GM21423 (cell line): ENCODE results near the gene MED13L.
"Not testable (repeated sequence)": the region's sequence is repeated elsewhere in the genome, so short reads cannot be mapped to it uniquely, and the experiment has no call there.

ENCODE experiments used
- ATAC-seq: cut with Tn5 transposase; IDR thresholded peaks from one replicate; pipeline ENCODE4 v1.9.1; 2021; ENCODE audit warnings: mild to moderate bottlenecking, moderate library complexity; ENCODE audit not compliant: unreplicated experiment

Gene MED13L

GRCh38 chr12:116136340-116136739, 141.2 kb downstream of the MED13L start:
- ATAC-seq, result no peak

DNA sequence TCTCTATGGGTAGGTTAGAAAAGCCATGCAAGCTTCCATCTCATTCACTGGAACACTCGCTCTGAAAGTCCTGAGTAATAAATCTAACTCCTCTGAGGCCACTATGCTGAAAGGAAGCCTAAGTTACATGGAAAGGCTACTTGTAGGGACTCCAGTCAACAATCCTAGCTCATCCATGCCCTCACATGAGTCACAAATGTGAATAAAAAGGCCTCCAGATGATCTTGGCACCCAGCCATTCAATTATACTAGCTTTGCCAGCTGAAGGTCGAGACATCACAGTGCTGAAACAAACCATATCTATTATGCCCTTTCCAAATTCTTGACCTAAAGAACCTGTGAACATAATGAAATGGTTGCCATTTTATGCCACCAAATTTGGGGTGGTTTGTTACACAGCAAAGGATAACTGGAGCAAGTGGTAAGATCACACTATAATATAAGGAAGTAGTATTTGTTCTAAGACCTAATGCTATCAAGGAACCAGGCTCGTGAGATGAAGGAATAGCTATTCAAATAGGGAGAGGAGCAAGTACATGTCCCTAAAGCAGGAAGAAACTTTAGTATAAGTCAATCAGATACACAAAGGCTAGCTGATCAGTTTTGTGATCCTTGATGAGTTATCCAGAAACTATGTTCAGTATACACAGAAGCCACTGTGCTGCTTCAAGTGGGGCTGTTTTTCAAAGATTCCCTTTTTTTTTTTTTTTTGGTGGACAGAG, 142.1 kb downstream of the MED13L start:
- no peak for ATAC-seq

GRCh38 chr12:116133636-116134214, 143.8 kb downstream of the MED13L start:
- ATAC-seq, result no peak

DNA sequence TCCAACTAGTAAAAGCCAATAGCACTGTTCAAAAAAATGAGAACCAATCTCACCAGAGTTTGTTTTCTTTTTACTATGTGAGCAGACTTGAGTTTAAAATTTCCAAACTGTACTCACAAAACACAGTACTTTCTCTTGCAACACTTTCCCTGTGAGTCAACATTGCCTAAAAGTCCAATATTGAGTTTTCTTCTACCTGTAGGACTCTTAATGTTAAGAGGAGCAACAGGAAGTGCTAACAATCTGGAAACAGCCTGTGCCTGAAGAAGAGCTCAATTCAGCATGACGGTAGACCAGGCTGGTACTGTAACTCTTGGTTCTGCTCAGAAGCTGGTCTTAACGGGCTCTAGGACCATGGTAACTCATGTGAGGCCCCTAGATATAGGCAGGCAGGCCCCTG, 144.3 kb downstream of the MED13L start:
- no peak for ATAC-seq

DNA sequence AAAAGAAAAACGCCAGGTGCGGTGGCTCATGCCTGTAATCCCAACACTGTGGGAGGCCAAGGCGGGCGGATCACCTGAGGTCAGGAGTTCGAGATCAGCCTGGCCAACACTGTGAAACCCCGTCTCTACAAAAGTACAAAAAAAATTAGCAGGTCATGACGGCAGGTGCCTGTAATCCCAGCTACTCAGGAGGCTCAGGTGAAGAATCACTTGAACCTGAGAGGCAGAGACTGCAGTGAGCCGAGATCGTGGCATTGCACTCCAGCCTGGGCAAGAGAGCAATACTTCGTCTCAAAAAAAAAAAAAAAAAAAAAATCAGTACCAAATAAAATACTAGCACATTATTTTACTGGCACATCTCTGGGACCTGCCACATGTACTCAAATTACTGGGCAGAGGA, 145.5 kb downstream of the MED13L start:
- not testable (repeated sequence) for ATAC-seq

GRCh38 chr12:116131176-116131575, 146.3 kb downstream of the MED13L start:
- ATAC-seq, result no peak

DNA sequence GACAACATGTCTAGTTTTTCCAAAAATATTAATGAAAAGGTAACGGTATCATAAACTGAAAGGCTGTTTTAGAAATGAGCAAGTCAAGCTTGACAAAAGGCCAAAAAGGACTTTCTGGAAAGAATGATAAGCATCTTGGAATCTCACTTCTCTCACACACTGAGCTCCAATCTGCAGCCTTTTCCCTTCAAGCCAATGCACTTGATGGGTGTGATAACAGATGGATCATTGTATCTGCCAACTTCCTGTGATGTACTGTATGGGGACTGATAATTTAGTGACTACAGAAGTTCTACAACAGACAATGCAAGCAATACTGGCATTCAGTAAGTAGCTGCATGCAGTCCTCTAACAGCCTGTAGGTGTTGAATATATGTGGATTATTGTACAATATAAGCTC, 147.1 kb downstream of the MED13L start:
- ATAC-seq, result no peak

DNA sequence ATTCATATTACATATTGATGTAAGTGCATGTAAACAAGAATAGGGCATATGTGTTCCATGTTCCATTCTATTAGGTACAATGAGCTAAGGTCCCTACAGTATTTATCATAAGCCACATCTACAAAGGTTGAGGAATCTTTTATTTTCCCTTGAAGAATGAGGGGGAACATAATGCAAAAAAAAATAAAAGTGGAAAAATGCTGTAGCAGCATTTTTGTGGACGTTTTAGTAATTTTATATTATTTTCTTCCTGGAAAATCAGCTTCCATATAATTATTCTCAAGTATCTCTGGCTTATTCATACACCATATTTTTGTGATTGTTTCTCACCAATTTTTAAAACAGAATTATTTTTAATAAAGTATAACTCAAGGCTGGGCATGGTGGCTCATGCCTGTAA, 148.7 kb downstream of the MED13L start:
- no peak for ATAC-seq

DNA sequence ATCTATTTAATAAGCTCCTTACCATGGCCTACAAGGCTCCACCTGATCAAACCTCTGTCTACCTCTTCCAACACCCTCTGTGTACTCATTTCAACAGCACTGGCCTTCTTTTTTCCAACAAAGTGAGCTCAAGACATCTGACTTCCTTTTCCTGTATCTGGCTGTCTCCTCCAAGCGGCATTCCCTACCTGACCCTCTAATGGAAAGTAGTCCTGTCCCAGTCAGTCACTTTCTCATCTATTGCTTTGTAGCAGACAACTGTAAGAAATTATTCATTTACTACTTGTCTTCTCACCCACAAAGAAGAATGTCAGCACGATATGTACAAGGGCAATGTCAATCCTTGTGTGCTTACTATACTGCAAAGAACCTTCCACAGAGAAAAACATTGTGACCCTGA, 149.6 kb downstream of the MED13L start:
- ATAC-seq, result no peak

- no peak for ATAC-seq
Observed at GRCh38 chr12:116126610-116127009, 150.9 kb downstream of the MED13L start.

DNA sequence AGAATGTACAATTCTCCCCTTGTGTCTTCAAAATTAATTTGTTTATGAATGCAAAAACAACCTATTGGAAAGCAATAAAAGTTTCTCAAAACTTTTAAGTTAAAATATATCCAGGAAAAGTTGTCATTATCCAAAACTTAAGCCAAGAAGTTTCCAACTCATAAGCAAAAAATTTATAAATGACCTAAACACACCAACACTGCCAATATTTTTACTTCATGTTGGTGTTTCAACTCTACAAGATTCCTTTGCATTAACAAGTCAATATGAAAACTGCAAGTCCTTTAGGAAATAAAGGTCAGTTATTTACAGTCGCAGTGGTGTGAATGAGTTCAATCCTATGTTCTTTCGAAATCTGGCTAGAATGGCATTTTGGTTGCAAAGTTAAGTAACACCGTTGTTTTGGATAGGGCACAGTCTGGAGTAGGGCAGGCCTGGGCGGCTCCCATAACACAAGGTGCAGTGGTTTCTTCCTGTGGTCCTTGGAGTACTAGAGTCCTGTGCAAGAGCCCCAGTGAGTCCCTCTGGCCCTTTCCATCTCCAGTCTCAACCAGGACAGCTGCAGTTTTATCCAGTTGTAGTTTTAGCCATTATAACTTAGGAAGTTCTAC, 151.4 kb downstream of the MED13L start:
- ATAC-seq, result no peak

DNA sequence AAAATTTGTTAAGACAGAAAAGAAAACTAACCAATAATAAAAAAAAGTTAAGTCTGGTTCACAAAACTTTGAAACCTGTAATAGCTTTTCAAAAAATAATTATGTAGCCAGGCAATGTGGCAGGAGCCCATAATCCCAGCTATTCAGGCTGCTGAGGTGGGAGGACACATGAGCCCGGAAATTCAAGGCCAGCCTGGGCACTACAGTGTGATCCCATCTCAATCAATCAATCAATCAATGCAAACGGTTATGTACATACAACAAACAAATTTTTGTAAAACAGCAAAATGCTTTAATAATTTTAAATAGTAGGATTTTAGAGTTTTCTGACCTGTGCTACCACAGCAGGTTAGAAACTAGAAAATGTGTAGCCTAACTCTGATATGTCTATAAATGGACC, 152.4 kb downstream of the MED13L start:
- ATAC-seq, result no peak

GRCh38 chr12:116123451-116124258, 153.8 kb downstream of the MED13L start:
- peak; percentile 49 for ATAC-seq

DNA sequence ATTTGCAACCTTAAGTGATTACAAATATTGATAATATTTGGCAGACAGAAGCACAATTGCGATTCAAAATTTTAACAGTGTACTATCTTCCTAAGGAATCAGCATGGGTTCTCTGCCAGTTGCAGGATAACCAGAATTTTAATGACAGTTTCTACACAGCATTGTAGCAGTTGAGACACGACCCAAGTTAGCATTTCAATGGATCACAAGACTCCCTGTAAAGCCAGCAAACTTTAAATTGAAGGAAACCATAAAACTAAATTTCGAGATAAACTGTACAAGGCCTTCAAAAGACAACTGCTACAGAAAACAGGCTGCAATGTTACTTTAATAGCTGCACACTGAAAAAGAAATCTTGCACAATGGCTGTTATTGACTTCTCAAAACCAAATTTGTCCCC, 154.9 kb downstream of the MED13L start:
- ATAC-seq, result no peak

DNA sequence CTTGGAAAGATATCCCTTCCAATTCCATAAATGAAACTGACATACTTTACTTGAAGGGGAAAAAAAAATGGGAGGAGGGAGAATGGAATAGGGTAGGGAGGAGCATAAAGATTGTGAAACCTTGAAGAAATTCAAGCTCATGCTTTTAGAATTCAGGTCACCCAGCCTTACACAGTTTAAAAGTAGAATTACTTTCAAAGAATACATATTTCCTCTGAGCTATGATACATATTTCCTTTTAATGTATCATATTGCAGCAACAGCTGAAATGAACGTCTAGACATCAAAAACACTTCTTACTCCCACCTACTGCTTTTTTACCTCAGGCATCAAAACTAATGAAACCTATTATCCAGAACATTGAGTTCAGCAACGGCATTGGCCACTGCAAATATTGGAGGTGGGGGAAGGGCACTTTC, 156.0 kb downstream of the MED13L start:
- ATAC-seq, result no peak

- ATAC-seq, result no peak
Observed at GRCh38 chr12:116116650-116117424, 160.7 kb downstream of the MED13L start.

DNA sequence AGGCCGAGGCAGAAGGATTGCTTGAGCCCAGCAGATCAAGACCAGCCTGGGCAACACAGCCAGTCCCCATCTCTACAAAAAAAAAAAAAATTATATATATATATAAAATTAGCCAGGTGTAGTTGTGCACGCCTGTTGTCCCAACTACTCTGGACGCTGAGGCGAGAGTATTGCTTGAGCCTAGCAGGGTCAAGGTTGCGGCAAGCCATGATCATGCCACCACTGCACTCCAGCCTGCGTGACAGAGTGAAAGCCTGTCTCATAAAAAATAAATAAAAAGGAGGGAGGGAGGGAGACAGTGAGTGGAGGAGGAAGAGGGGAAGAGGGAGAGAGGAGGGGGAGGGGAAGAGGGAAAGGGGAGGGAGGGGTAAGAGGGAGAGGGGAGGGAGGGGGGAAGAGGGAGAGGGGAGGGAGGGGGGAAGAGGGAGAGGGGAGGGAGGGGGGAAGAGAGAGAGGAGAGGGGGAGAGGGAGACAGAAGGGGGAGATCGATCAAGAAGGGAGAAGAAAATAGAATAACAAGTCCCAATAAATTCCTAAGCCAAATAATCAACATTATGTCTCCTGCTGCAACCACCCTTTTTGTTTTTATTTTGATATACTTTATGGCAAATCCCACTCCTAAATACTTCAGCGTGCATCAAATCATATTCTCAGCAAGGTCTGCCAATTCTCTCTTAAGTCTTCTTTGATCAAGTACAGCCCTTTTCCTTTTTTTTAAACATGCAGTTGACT, 163.9 kb downstream of the MED13L start:
- no peak for ATAC-seq

GRCh38 chr12:116106870-116107269, 170.6 kb downstream of the MED13L start:
- no peak for ATAC-seq

DNA sequence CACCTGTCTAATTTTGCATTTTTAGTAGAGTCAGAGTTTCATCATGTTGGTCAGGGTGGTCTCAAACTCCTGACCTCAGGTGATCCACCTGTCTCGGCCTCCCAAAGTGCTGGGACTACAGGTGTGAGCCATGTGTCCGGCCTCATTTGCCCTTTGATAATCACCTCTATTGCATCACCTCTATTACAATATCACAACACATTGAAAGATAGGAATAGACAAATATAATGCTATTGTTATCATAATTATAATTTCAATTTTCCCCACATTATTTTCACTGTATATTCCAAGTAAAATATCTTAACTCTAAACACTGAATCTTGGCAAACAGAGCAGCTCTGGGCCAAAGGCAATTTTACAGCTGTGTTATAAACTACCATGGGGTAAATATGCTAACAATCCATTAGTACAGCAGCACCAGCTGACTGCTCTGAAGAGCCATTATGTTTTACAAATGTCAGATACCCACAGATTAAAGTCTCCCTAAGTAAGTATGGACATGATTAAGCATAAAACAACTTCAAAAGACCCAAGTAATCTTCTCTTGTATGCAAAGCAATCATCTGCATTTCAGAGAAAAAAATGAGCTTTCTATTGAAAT, 173.2 kb downstream of the MED13L start:
- ATAC-seq, result no peak

DNA sequence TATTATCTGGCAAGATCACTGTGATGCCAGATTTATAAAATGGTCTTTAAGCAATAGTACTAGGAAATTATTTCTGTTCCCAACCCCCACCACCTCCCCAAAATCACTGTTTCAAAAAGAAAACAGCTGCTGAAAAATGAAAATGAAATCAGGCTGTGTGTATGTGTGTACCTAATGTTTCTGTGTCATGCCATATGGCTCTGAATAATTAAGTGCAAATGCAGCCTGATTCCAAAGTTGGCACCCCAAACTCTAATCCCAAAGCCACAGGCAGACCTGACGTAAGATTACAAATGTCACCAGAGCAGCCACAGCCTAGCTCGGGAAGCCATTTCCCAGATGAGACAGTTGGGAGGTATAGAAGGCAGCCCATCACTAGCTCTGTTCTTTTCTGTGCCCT, 175.5 kb downstream of the MED13L start:
- no peak for ATAC-seq
